Neural progenitor cell (in vitro differentiated cells): Measurements from ENCODE around the gene PIGO. TPM values are rescaled to one million over a fixed set of nuclear protein-coding genes. Genes with fewer than 3 reads are reported as not detected.

ENCODE experiments used
- DNase-seq: peaks from one replicate; pipeline ENCODE4 v3.0.0-alpha.2; 2016; ENCODE audit warnings: low spot score
- H2AFZ ChIP-seq: fragments of 200-600 bp; sonication (generic); replicated peaks from 2 replicates; pipeline ENCODE4 v1.6.1; 2016; ENCODE audit warnings: antibody characterized with exemption
- H3F3A ChIP-seq: fragments of 200-600 bp; sonication (generic); 2 replicates; pipeline ENCODE4 v1.6.1; 2016; ENCODE audit warnings: antibody characterized with exemption, low read depth
- H3K27ac ChIP-seq: fragments of 200-600 bp; sonication (generic); 2 replicates; pipeline ENCODE4 v1.5.1; 2016; ENCODE audit warnings: mild to moderate bottlenecking
- H3K27me3 ChIP-seq: fragments of 200-600 bp; sonication (generic); 2 replicates; pipeline ENCODE4 v1.6.1; 2016; ENCODE audit warnings: mild to moderate bottlenecking, moderate library complexity
- H3K36me3 ChIP-seq: fragments of 200-600 bp; sonication (generic); 2 replicates; pipeline ENCODE4 v1.5.1; 2016
- H3K4me1 ChIP-seq: fragments of 200-600 bp; sonication (generic); 2 replicates; pipeline ENCODE4 v1.6.1; 2016; ENCODE audit warnings: mixed run types
- H3K4me2 ChIP-seq: fragments of 200-600 bp; sonication (generic); 2 replicates; pipeline ENCODE4 v1.6.1; 2016
- H3K4me3 ChIP-seq: fragments of 200-600 bp; sonication (generic); 2 replicates; pipeline ENCODE4 v1.5.1; 2016
- H3K79me2 ChIP-seq: fragments of 200-600 bp; sonication (generic); 2 replicates; pipeline ENCODE4 v1.6.1; 2016; ENCODE audit warnings: low read depth
- H3K9ac ChIP-seq: fragments of 200-600 bp; sonication (generic); 2 replicates; pipeline ENCODE4 v1.6.1; 2016
- H3K9me3 ChIP-seq: fragments of 200-600 bp; sonication (generic); 2 replicates; pipeline ENCODE4 v1.5.1; 2016; ENCODE audit warnings: low read depth
- H4K20me1 ChIP-seq: fragments of 200-600 bp; sonication (generic); 2 replicates; pipeline ENCODE4 v1.6.1; 2016; ENCODE audit warnings: low read depth
- H3K27ac Mint-ChIP-seq: 3 replicates; pipeline ENCODE4 v1.8.0; 2021; ENCODE audit warnings: mixed read lengths
- H3K27me3 Mint-ChIP-seq: 2 replicates; pipeline ENCODE4 v1.8.0; 2022; ENCODE audit warnings: low read depth, mild to moderate bottlenecking, inconsistent platforms, moderate library complexity, mixed read lengths; ENCODE audit not compliant: insufficient read depth
- H3K36me3 Mint-ChIP-seq: 3 replicates; pipeline ENCODE4 v1.8.0; 2021; ENCODE audit warnings: mixed read lengths
- H3K4me1 Mint-ChIP-seq: 3 replicates; pipeline ENCODE4 v1.8.0; 2021; ENCODE audit warnings: mixed read lengths
- H3K4me3 Mint-ChIP-seq: 3 replicates; pipeline ENCODE4 v1.8.0; 2021; ENCODE audit warnings: mild to moderate bottlenecking, moderate library complexity, mixed read lengths
- H3K9me3 Mint-ChIP-seq: 3 replicates; pipeline ENCODE4 v1.8.0; 2020; ENCODE audit warnings: mixed read lengths
- EZH2 ChIP-seq: fragments of 200-600 bp; sonication (generic); IDR thresholded peaks from 2 replicates; pipeline ENCODE4 v1.6.1; 2017; ENCODE audit warnings: antibody characterized with exemption, mild to moderate bottlenecking, moderate library complexity
- EZH2phosphoT487 ChIP-seq: fragments of 200-600 bp; sonication (generic); IDR thresholded peaks from 2 replicates; pipeline ENCODE4 v1.6.1; 2017; ENCODE audit warnings: antibody characterized with exemption
- total RNA-seq: library from RNA; depleted of rRNA; stranded (reverse); fragments of >200 nt; gene quantifications from 2 replicates; pipeline ENCODE4 v1.2.3, GENCODE V29; 2015; ENCODE audit warnings: low replicate concordance
- TF ChIP-seq, protein P1 (sequence below): fragments of 200-600 bp; sonication (generic); IDR thresholded peaks from 2 replicates; pipeline ENCODE4 v1.5.1; 2017; ENCODE audit warnings: antibody characterized with exemption, mild to moderate bottlenecking

PIGO gene
- total RNA-seq, 1 donor from 2014 or later: 12.3 TPM

DNA sequence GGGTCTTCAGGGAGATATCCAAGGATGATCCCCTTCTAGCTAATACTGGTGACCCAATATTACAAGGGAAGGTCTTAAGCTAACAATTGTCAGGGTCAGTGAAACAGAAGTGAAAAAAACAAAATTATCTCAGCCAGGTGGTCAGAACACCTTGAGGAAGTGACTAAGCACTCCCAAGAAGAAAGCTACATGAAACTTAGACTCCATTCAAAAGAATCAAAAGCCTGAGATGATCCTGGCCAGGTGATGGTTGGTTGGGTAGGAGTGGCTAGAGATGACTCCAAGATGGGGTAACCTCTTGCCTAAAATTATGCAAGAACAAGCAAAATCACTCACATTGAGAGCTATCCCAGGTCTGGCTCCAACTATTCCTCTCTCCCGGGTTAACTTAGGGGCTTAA is 29.3 kb downstream of the PIGO start:
- H3K4me2 ChIP-seq: no peak overlapping the region
- H3K27ac ChIP-seq: no peak overlapping the region
- peaks cover 11% of the 10 kb centered on the region for H3K4me1 ChIP-seq
- TF ChIP-seq, protein P1, sequence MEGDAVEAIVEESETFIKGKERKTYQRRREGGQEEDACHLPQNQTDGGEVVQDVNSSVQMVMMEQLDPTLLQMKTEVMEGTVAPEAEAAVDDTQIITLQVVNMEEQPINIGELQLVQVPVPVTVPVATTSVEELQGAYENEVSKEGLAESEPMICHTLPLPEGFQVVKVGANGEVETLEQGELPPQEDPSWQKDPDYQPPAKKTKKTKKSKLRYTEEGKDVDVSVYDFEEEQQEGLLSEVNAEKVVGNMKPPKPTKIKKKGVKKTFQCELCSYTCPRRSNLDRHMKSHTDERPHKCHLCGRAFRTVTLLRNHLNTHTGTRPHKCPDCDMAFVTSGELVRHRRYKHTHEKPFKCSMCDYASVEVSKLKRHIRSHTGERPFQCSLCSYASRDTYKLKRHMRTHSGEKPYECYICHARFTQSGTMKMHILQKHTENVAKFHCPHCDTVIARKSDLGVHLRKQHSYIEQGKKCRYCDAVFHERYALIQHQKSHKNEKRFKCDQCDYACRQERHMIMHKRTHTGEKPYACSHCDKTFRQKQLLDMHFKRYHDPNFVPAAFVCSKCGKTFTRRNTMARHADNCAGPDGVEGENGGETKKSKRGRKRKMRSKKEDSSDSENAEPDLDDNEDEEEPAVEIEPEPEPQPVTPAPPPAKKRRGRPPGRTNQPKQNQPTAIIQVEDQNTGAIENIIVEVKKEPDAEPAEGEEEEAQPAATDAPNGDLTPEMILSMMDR: no peak
- TF ChIP-seq EZH2phosphoT487 (no peak), EZH2 (no peak)
- no peak overlapping the region for H3K27ac Mint-ChIP-seq
- H3K36me3 Mint-ChIP-seq: peaks cover 62% of the 10 kb centered on the region
- no peaks in the 10 kb centered on the region for H3K9me3 Mint-ChIP-seq
- H3K4me1 Mint-ChIP-seq: peaks cover 29% of the 10 kb centered on the region
- H3F3A ChIP-seq: peaks cover 12% of the 10 kb centered on the region
- peaks cover 71% of the 10 kb centered on the region for H3K79me2 ChIP-seq
- no peaks in the 10 kb centered on the region for H3K9me3 ChIP-seq
- H3K9ac ChIP-seq: no peak overlapping the region
- H3K27me3 ChIP-seq: no peaks in the 10 kb centered on the region
- peaks cover 4% of the 10 kb centered on the region for H3K27me3 Mint-ChIP-seq
- H3K36me3 ChIP-seq: peaks cover 9% of the 10 kb centered on the region
- no peak overlapping the region for H3K4me3 Mint-ChIP-seq
- no peak overlapping the region for H3K4me3 ChIP-seq
- H4K20me1 ChIP-seq: peaks cover 73% of the 10 kb centered on the region
- no peak overlapping the region for H2AFZ ChIP-seq
- DNase-seq: no peak

DNA sequence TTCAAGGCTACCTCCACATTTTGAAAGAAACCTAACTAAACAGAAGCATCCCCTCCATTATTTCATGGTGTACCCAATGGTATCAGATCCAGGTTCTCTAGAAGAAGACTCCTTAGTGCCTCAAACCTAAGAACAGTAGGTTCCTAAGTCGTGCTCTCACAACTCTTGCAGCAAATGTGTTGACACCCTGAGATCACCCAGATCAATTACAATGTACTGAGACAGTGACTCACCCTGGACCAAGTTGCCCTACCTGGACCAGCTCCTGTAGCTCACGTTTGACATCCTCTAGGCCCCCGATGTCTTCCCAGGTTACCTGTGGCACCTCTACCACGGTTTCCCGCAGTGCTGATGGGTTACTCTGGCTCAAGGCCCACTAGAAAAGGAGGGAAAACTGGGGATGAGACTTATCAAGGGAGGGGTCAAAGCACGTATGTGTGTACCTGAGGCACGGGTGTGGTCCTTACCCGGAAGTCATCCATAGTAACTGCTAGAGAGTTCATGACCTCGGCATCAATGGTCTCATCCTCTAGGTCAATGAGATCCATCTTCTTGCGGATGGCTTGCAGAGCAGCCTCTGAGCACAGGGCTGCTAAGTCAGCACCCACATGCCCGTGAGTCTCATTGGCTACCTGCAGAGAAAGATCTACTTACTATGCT is 35.7 kb downstream of the PIGO start:
- Histone ChIP-seq H3K4me1 (no peaks in the 10 kb centered on the region), H2AFZ (no peak overlapping the region), H3K9me3 (no peaks in the 10 kb centered on the region), H3K4me2 (no peak overlapping the region), H3K27me3 (no peaks in the 10 kb centered on the region), H3K27ac (no peak overlapping the region), H3K79me2 (peaks cover 11% of the 10 kb centered on the region), H3K36me3 (peaks cover 27% of the 10 kb centered on the region), H4K20me1 (peaks cover 26% of the 10 kb centered on the region), H3F3A (peaks cover 23% of the 10 kb centered on the region), H3K9ac (no peak overlapping the region), H3K4me3 (no peak overlapping the region)
- Mint-ChIP-seq H3K4me3 (no peak overlapping the region), H3K36me3 (peaks cover 84% of the 10 kb centered on the region), H3K27ac (no peak overlapping the region), H3K9me3 (no peaks in the 10 kb centered on the region), H3K27me3 (no peaks in the 10 kb centered on the region), H3K4me1 (no peaks in the 10 kb centered on the region)
- TF ChIP-seq EZH2phosphoT487 (no peak), EZH2 (no peak)
- TF ChIP-seq, protein P1: no peak
- no peak for DNase-seq

DNA sequence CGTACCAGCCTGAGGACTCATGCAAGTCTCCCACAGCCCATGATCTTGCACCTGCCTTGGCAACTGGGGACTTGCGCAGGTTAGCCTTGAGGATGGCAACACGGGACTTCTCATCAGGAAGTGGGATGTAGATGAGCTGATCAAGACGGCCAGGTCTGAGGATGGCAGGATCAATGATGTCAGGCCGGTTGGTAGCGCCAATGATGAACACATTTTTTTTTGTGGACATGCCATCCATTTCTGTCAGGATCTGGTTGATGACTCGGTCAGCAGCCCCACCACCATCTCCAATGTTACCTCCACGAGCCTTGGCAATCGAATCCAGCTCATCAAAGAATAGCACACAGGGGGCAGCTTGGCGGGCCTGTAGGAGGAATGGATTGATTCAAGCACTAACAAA is 37.0 kb downstream of the PIGO start:
- H3K79me2 ChIP-seq: peaks cover under 1% of the 10 kb centered on the region
- DNase-seq: no peak
- no peak overlapping the region for H2AFZ ChIP-seq
- TF ChIP-seq EZH2 (no peak), EZH2phosphoT487 (no peak)
- H3K36me3 ChIP-seq: peaks cover 33% of the 10 kb centered on the region
- no peak overlapping the region for H3K4me2 ChIP-seq
- no peaks in the 10 kb centered on the region for H3K27me3 Mint-ChIP-seq
- no peak overlapping the region for H3K4me3 Mint-ChIP-seq
- H3F3A ChIP-seq: peaks cover 33% of the 10 kb centered on the region
- H3K9me3 ChIP-seq: no peaks in the 10 kb centered on the region
- H4K20me1 ChIP-seq: peaks cover 19% of the 10 kb centered on the region
- no peak overlapping the region for H3K9ac ChIP-seq
- no peak overlapping the region for H3K27ac ChIP-seq
- no peaks in the 10 kb centered on the region for H3K27me3 ChIP-seq
- H3K36me3 Mint-ChIP-seq: peaks cover 85% of the 10 kb centered on the region
- H3K27ac Mint-ChIP-seq: no peak overlapping the region
- H3K4me1 Mint-ChIP-seq: no peaks in the 10 kb centered on the region
- no peaks in the 10 kb centered on the region for H3K4me1 ChIP-seq
- no peaks in the 10 kb centered on the region for H3K9me3 Mint-ChIP-seq
- no peak overlapping the region for H3K4me3 ChIP-seq

DNA sequence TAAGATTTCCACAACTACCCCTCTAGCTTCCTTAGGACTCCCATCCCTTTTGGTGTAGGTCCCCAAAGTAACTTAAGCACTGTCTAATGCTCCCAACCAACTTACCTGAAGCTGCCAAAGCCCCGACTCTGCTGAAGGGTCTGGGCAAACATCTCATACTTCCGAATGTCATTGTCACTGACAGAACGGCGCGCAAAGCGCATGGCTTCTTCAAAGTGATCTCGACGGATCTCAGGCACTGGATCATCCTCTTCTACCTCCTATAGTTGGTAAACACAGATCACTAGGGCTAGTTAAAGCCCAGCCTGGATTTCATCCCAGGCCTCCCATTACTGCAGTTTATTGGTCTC is 39.1 kb downstream of the PIGO start:
- H3K4me3 ChIP-seq: no peak overlapping the region
- peaks cover 49% of the 10 kb centered on the region for H3F3A ChIP-seq
- H3K4me2 ChIP-seq: no peak overlapping the region
- peaks cover 24% of the 10 kb centered on the region for H3K36me3 ChIP-seq
- Mint-ChIP-seq H3K27me3 (no peaks in the 10 kb centered on the region), H3K4me1 (no peaks in the 10 kb centered on the region), H3K4me3 (no peak overlapping the region), H3K9me3 (peaks cover 3% of the 10 kb centered on the region), H3K36me3 (peaks cover 86% of the 10 kb centered on the region), H3K27ac (no peak overlapping the region)
- H3K9ac ChIP-seq: no peak overlapping the region
- H4K20me1 ChIP-seq: peaks cover 6% of the 10 kb centered on the region
- H3K27me3 ChIP-seq: no peaks in the 10 kb centered on the region
- no peaks in the 10 kb centered on the region for H3K79me2 ChIP-seq
- H3K27ac ChIP-seq: no peak overlapping the region
- DNase-seq: no peak
- no peak overlapping the region for H2AFZ ChIP-seq
- TF ChIP-seq EZH2phosphoT487: no peak
- TF ChIP-seq, protein P1: no peak
- TF ChIP-seq EZH2: no peak
- no peaks in the 10 kb centered on the region for H3K4me1 ChIP-seq
- H3K9me3 ChIP-seq: no peaks in the 10 kb centered on the region
